GM10248 (cell line): ENCODE data around the gene CDH12.
A peak's percentile ranks its signal among the peaks of the same experiment; 100 is the strongest.

Experiments
- CTCF ChIA-PET: fragments of 300-600 bp; sonication (Branson Sonifier 250); formaldehyde crosslinking; extraction: SDS; loops from one replicate; lab custom pipeline; 2021; ENCODE audit warnings: antibody characterized with exemption; lab: Yijun Ruan, JAX
- POLR2A ChIA-PET: fragments of 350-650 bp; sonication (Branson Sonifier 250); formaldehyde crosslinking; extraction: SDS; loops from one replicate; lab custom pipeline; 2020; ENCODE audit warnings: antibody characterized with exemption; lab: Yijun Ruan, JAX
- DNase-seq: peaks from one replicate; pipeline ENCODE4 v3.0.0; 2012; ENCODE audit errors: extremely low spot score
- CTCF ChIP-seq: IDR thresholded peaks from 2 replicates; pipeline ENCODE4 v1.5.1; 2012; ENCODE audit warnings: mild to moderate bottlenecking, low read depth; ENCODE audit errors: extremely low read depth, missing control alignments, control extremely low read depth

Gene CDH12

DNA sequence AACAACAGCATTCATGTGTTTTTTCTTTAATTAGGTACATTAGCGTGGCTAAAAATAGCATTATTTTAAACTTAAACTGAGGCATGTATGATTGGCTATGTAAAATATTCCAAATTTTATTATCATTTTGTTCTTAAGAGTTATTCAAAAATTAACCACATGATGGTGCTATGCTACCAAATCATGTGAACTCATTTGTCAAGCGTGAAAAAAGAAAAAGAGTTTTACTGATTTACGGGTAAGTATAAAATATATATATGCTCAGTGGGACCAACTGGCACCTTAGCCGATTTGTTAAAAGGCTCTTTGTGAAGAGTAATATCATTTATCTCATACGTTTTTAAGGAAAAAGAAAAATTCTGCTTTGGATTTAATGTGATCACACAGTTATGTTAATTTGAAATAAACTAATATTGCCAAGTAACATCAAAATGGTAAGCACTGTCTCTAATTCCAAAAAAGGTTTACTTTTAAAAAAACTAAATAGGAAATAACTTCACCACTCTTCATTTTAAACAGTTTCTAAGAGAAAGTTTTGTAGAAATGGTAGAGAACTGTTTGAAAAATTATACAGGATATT is 1042.3 kb downstream of the CDH12 start:
- TF ChIP-seq CTCF, result peak; percentile 45
- CTCF ChIA-PET, result no interaction called here
- POLR2A ChIA-PET, result no interaction called here
- DNase-seq, result no peak

DNA sequence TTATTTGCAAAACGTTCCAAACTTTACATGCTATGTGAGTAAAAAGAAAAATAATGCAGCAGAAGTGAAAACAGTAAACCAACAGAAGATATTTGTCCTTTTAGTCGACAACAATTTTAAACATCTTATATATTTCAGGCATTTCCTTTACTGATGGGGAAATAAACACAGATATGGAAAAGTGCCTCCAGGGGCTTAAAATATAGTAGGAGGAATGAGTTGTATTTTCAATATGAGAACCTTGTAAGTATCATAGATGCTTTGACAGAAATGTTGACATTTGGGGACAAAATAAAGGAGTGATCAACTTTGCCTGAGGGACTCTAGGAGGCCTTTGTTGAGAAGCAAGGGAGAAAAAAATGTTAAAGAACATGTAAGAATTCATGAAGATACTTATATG is 1043.5 kb downstream of the CDH12 start:
- ChIA-PET POLR2A (no interaction called here), CTCF (no interaction called here)
- no peak for DNase-seq
- TF ChIP-seq CTCF, result no peak

- no peak for DNase-seq
- CTCF ChIA-PET, result no interaction called here
- no peak for TF ChIP-seq CTCF
- POLR2A ChIA-PET, result no interaction called here
Measured at GRCh38 chr5:21807953-21808352, 1045.2 kb downstream of the CDH12 start.

- no peak for DNase-seq
Measured at GRCh38 chr5:21806943-21807342, 1046.2 kb downstream of the CDH12 start.

DNA sequence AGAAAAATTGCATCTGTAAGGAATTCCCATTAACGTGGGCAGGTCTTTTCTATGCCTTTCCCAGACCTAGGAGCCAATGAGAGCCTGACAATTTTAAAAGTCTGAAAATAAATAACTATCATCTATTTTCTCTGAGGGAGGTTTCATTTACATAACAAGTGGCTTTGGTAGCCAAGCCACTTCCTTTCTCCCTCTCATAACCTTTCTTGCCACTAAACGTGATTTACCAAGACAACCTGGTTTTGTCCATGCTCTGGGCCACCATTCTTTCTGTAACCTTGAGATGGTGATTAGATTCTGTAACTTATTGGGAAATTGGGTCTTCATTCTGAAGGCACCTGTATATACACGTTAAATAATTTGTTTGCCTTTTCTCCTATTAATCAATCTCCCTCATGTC is 1046.9 kb downstream of the CDH12 start:
- no peak for DNase-seq
- ChIA-PET CTCF (no interaction called here), POLR2A (no interaction called here)
- no peak for TF ChIP-seq CTCF

More at GRCh38 chr5:21806943-21807342, 1046.2 kb downstream of the CDH12 start:
- CTCF ChIA-PET, result no interaction called here
- TF ChIP-seq CTCF, result no peak
- POLR2A ChIA-PET, result no interaction called here

DNA sequence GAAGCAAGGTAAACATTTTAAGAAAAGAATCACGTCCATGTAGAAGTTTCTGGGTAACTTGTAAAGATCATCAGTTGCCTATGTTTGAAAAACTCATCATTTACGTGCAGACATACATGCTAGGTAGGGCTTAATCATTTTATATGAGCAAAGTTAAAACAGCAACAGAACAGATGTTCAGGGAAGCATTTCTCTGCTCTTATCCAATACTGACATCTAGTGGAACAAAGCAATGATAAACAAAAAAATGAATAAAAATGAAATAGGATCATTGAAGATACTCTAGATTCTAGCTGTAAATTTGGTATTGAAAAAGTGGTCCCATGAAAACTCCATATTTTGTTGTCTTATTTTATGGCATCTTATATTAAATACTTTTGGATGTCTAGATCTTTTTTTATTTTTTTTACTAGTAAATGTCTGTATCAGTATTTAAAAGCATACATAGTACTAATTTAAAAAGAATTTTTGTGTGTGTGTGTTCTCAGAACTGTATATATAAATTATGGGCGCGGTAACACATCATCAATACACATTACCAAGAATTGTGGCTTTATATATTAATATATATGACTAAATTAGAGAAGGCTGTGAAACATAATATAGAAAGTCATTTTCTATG is 1050.2 kb downstream of the CDH12 start:
- DNase-seq, result peak; percentile 20
- POLR2A ChIA-PET, result no interaction called here
- peak; percentile 44 for TF ChIP-seq CTCF
- CTCF ChIA-PET, result interaction anchor here (0.8 to 1.5 kb wide), 2 partner anchors 17 to 37 kb away, joined by 3 to 4 read pairs; no protein-coding TSS in a partner anchor

- DNase-seq, result no peak
- CTCF ChIA-PET, result interaction anchor here (1.5 kb wide), 1 partner anchor 18 kb away, joined by 4 read pairs; no protein-coding TSS in a partner anchor
Measured at GRCh38 chr5:21802100-21802499, 1051.0 kb downstream of the CDH12 start.

More at GRCh38 chr5:21802100-21802499, 1051.0 kb downstream of the CDH12 start:
- no peak for TF ChIP-seq CTCF
- POLR2A ChIA-PET, result no interaction called here
